K562 (cell line): ENCODE results near the gene PLAAT5. TPM values are rescaled to one million over a fixed set of nuclear protein-coding genes. Genes with fewer than 3 reads are reported as not detected.
A peak's percentile ranks its signal among the peaks of the same experiment; 100 is the strongest.

Source experiments
- ATAC-seq: fragments of 200-7000 bp; cut with Tn5 transposase; 3 replicates; pipeline ENCODE4 v1.9.1; 2020; ENCODE audit warnings: moderate library complexity
- BruUV-seq: library from RNA; stranded (reverse); fragments of 400-500 nt; replicated peaks from 2 replicates; lab custom pipeline; 2021; lab: Mats Ljungman, UMichigan
- CTCF ChIA-PET: fragments of 300-600 bp; formaldehyde crosslinking; extraction: SDS; loops from one replicate; lab custom pipeline; 2021; ENCODE audit warnings: low intra/inter-chr PET ratio; lab: Yijun Ruan, JAX
- POLR2A ChIA-PET: fragments of 300-600, 350-650 bp; sonication (Branson Sonifier 250); formaldehyde crosslinking; extraction: SDS; loops from one replicate; lab custom pipeline; 2021; ENCODE audit warnings: antibody characterized with exemption, inconsistent platforms; lab: Yijun Ruan, JAX
- DNase-seq, 4 experiments: peaks; one replicate each; pipeline versions ENCODE4 v3.0.0 to v3.0.0-alpha.2; 2011 to 2018; ENCODE audit warnings: low spot score in 3 of 4, mixed read lengths in 3 of 4; ENCODE audit errors: extremely low read depth in 1 of 4
- FAIRE-seq: peaks from 2 replicates; lab custom pipeline; 2011; peaks lifted over from hg19 to GRCh38; lab: Jason Lieb, UNC
- H2AFZ ChIP-seq: 2 replicates; pipeline ENCODE4 v1.6.0; 2011; ENCODE audit warnings: low read depth, low read length, control low read depth, inconsistent platforms
- H3K27ac ChIP-seq: fragments of 200-600 bp; 3 replicates; pipeline ENCODE4 v1.8.0; 2011; ENCODE audit warnings: low read depth, mild to moderate bottlenecking, control low read depth, inconsistent platforms, low read length, moderate library complexity, mixed read lengths; ENCODE audit errors: extremely low read depth
- H3K27me3 ChIP-seq, 2 experiments: fragments of 300-600 bp in 1 of 2; 2 replicates in 1 of 2; 3 replicates in 1 of 2; pipeline versions ENCODE4 v1.6.0 to v1.8.0; 2011; ENCODE audit warnings: inconsistent platforms in 2 of 2, low read length in 2 of 2, mild to moderate bottlenecking in 1 of 2, mixed read lengths in 1 of 2, moderate library complexity in 1 of 2; ENCODE audit not compliant: control insufficient read depth in 2 of 2, insufficient read depth in 2 of 2
- H3K36me3 ChIP-seq: fragments of 300-600 bp; 3 replicates; pipeline ENCODE4 v1.8.0; 2011; ENCODE audit warnings: mild to moderate bottlenecking, low read length, inconsistent platforms; ENCODE audit not compliant: control insufficient read depth, insufficient read depth
- H3K4me1 ChIP-seq, 2 experiments: fragments of 200-600 bp in 1 of 2; replicated peaks in 1 of 2; 2 replicates in 1 of 2; 3 replicates in 1 of 2; pipeline versions ENCODE4 v1.5.1 to v1.8.0; 2011; ENCODE audit warnings: inconsistent platforms in 2 of 2, low read length in 2 of 2, mild to moderate bottlenecking in 1 of 2, mixed read lengths in 1 of 2, moderate library complexity in 1 of 2; ENCODE audit not compliant: control insufficient read depth in 2 of 2, insufficient read depth in 2 of 2
- H3K4me2 ChIP-seq: 2 replicates; pipeline ENCODE4 v1.6.1; 2011; ENCODE audit warnings: low read length, control low read depth, inconsistent platforms, mixed read lengths; ENCODE audit not compliant: insufficient read depth
- H3K4me3 ChIP-seq: fragments of 200-600 bp; sonication (generic), shearing (Covaris generic); 2 replicates; pipeline ENCODE4 v1.5.1; 2016; ENCODE audit warnings: control low read depth, inconsistent platforms
- H3K79me2 ChIP-seq: fragments of 200-600 bp; 3 replicates; pipeline ENCODE4 v1.8.0; 2011; ENCODE audit warnings: low read length, inconsistent platforms; ENCODE audit not compliant: control insufficient read depth, insufficient read depth
- H3K9ac ChIP-seq, 2 experiments: 2 replicates each; pipeline versions ENCODE4 v1.6.0 to v1.6.1; 2011; ENCODE audit warnings: low read depth in 2 of 2, low read length in 2 of 2, control low read depth in 1 of 2, inconsistent platforms in 1 of 2, mild to moderate bottlenecking in 1 of 2, mixed read lengths in 1 of 2; ENCODE audit not compliant: insufficient read depth in 1 of 2
- H3K9me1 ChIP-seq: one replicate; pipeline ENCODE4 v1.6.0; 2011; ENCODE audit warnings: inconsistent platforms, mild to moderate bottlenecking, low read length, moderate library complexity; ENCODE audit not compliant: control insufficient read depth, insufficient read depth
- H3K9me3 ChIP-seq: replicated peaks from 2 replicates; pipeline ENCODE4 v1.5.1; 2011; ENCODE audit warnings: low read depth, low read length, inconsistent platforms; ENCODE audit not compliant: control insufficient read depth, insufficient read depth
- H4K20me1 ChIP-seq: replicated peaks from 2 replicates; pipeline ENCODE4 v1.6.1; 2011; ENCODE audit warnings: low read length, inconsistent platforms, mixed read lengths; ENCODE audit not compliant: control insufficient read depth, insufficient read depth
- CBX3 ChIP-seq, 2 experiments: IDR thresholded peaks; 1 replicate in 1 of 2; 2 replicates in 1 of 2; pipeline ENCODE4 v1.6.1; 2012; ENCODE audit warnings: inconsistent platforms in 2 of 2, low read length in 2 of 2, borderline replicate concordance in 1 of 2, control low read depth in 1 of 2
- EHMT2 ChIP-seq: fragments of 450-650 bp; IDR thresholded peaks from 2 replicates; pipeline ENCODE4 v1.6.1; 2018; ENCODE audit warnings: antibody characterized with exemption
- HLTF ChIP-seq: fragments of 450-650 bp; IDR thresholded peaks from 2 replicates; pipeline ENCODE4 v1.6.1; 2016
- NR2C1 ChIP-seq, 2 experiments: fragments of 450-650 bp; IDR thresholded peaks; 2 replicates each; pipeline ENCODE4 v1.6.1; 2017; ENCODE audit warnings: mild to moderate bottlenecking in 2 of 2, antibody characterized with exemption in 1 of 2, inconsistent platforms in 1 of 2, missing compliant biosample characterization in 1 of 2, missing genetic modification characterization in 1 of 2
- SETDB1 ChIP-seq: IDR thresholded peaks from one replicate; pipeline ENCODE4 v1.6.1; 2012; ENCODE audit warnings: low read length, control low read depth, inconsistent platforms
- ZNF316 ChIP-seq: fragments of 450-650 bp; IDR thresholded peaks from 2 replicates; pipeline ENCODE4 v1.6.1; 2016
- ZNF431 ChIP-seq: sonication (generic); formaldehyde crosslinking; IDR thresholded peaks from 2 replicates; pipeline ENCODE4 v1.8.0; 2022; ENCODE audit warnings: mild to moderate bottlenecking, missing genetic modification reagents
- whole genome bisulfite sequencing: fragments of 100-300 bp; shearing (Covaris generic); methylation state at CpG from one replicate; pipeline ENCODE4 v1.1.6; 2016; ENCODE audit warnings: low coverage, mixed read lengths; ENCODE audit not compliant: insufficient coverage; ENCODE audit errors: missing lambda C conversion rate; 5-methylcytosine and 5-hydroxymethylcytosine counted together
- in situ Hi-C: fragments of 300-500 bp; cut with MboI; formaldehyde crosslinking; loops from 4 replicates; pipeline ENCODE4 v1.15.0; 2018; ENCODE audit warnings: inconsistent platforms, mixed read lengths
- intact Hi-C: fragments of 100-400 bp; cut with micrococcal nuclease; formaldehyde crosslinking; loops from 2 replicates; pipeline ENCODE4 v1.14.2; 2022
- polyA plus RNA-seq, 8 experiments: library from polyadenylated mRNA; depleted of rRNA in 4 of 8; stranded (reverse) in 5 of 8; unstranded in 3 of 8; fragments of >200 nt; fragmentation: Nextera tagmentation in 2 of 8; fragmentation: Illumina TruSeq in 1 of 8; extraction: Ambion mirVana in 2 of 8; extraction: Trizol in 1 of 8; gene quantifications; 2 replicates each; pipeline versions ENCODE4 v1.2.1 to v1.2.3, GENCODE V29; 2011 to 2014; ENCODE audit warnings: inconsistent platforms in 1 of 8, missing spikeins in 1 of 8
- total RNA-seq, 7 experiments: library from RNA; depleted of rRNA in 6 of 7; stranded (reverse); fragments of >200 nt in 6 of 7; fragmentation: Illumina TruSeq in 2 of 7; extraction: Trizol in 2 of 7; gene quantifications; 2 replicates each; pipeline versions ENCODE4 v1.2.1 to v1.2.3, GENCODE V29; 2011 to 2021; ENCODE audit warnings: low replicate concordance in 1 of 7
- TF ChIP-seq, protein P1 (sequence below): fragments of 450-650 bp; IDR thresholded peaks from 2 replicates; pipeline ENCODE4 v1.6.1; 2016; ENCODE audit warnings: antibody characterized with exemption
- TF ChIP-seq, protein P2 (sequence below), 2 experiments: fragments of 450-650 bp; conservative IDR thresholded peaks; 2 replicates each; pipeline ENCODE4 v1.6.1; 2017; ENCODE audit warnings: mild to moderate bottlenecking in 2 of 2, moderate library complexity in 2 of 2

PLAAT5 gene
- total and polyA plus RNA-seq, 9 of the 15 experiments (the other 6 are each of a cell fraction or from before 2014, with no cell fraction given) = not detected

DNA sequence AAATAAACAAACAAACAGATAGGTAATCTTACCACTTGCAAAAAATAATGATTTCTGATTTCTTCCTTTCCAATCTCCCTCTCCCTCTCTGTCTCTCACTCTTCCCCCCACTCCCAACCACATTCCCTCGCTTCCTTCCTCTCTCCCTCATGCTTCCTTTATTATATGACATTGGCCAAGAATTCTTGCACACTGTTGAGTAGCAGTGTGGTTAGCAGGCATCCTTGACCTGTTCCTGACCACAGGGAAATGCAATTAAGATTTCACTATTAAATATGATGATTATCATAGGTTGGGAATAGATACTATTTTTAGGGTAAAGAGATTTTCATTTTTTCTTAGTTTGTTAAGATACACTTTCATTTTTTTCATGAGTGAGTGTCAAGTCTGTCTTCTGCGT lies 30.9 kb upstream of the PLAAT5 start (continued):
- TF ChIP-seq NR2C1 (IDR thresholded peaks at IDR 0.05) (no peak), NR2C1 (tag; IDR thresholded peaks at IDR 0.05) (no peak), EHMT2 (no peak)

DNA sequence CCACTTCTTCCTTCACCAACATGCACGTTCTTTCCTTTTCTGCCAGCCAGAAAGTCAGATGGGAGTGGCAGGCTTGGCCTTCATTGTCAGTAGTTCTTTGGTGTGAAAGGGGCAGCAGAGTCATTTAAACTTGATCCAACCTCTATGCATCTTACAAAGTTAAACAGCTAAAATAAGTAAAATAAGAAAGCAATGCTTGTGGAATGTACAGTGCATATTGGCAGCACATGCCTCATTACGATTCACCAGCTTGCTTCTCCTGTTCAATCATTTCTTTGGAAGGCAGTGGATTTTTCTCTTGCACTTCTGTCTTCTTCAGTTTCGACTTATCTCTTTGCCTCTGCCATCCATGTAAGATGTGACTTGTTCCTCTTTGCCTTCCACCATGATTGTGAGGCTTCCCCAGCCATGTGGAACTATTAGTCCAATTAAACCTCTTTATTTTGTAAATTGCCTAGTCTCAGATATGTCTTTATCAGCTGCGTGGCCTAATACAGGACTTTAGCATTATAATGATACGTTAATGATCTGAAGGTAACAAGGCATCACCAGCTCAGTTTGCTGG lies 29.7 kb upstream of the PLAAT5 start:
- FAIRE-seq = no peak
- H2AFZ ChIP-seq = no peak overlapping the region
- no peak for DNase-seq

More for the DNA sequence above, 29.7 kb upstream of the PLAAT5 start:
- no peaks in the 10 kb centered on the region for H3K27me3 ChIP-seq
- TF ChIP-seq, protein P1, sequence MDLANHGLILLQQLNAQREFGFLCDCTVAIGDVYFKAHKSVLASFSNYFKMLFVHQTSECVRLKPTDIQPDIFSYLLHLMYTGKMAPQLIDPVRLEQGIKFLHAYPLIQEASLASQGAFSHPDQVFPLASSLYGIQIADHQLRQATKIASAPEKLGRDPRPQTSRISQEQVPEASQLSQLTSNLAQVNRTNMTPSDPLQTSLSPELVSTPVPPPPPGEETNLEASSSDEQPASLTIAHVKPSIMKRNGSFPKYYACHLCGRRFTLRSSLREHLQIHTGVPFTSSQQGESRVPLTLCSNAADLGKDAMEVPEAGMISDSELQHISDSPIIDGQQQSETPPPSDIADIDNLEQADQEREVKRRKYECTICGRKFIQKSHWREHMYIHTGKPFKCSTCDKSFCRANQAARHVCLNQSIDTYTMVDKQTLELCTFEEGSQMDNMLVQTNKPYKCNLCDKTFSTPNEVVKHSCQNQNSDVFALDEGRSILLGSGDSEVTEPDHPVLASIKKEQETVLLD = no peak
- TF ChIP-seq ZNF316 (no peak), CBX3 (IDR thresholded peaks at IDR 0.05; ENCODE audit: borderline replicate concordance in 1 of 2, low read length in 2 of 2) (0 out of 3 replicates have a peak, but pooled peaks of 1 of the 2 experiments have one; percentile 10), SETDB1 (no peak), HLTF (no peak), ZNF431 (peak; percentile 95)
- TF ChIP-seq, protein P2, sequence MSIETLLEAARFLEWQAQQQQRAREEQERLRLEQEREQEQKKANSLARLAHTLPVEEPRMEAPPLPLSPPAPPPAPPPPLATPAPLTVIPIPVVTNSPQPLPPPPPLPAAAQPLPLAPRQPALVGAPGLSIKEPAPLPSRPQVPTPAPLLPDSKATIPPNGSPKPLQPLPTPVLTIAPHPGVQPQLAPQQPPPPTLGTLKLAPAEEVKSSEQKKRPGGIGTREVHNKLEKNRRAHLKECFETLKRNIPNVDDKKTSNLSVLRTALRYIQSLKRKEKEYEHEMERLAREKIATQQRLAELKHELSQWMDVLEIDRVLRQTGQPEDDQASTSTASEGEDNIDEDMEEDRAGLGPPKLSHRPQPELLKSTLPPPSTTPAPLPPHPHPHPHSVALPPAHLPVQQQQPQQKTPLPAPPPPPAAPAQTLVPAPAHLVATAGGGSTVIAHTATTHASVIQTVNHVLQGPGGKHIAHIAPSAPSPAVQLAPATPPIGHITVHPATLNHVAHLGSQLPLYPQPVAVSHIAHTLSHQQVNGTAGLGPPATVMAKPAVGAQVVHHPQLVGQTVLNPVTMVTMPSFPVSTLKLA (conservative IDR thresholded peaks at IDR 0.05) = no peak
- TF ChIP-seq, all 486 proteins: peak for 2
- Histone ChIP-seq H3K4me3 (no peak overlapping the region), H3K9ac (no peak overlapping the region), H3K27ac (no peak overlapping the region), H4K20me1 (no peaks in the 10 kb centered on the region), H3K4me1 (peaks cover 12 to 29% of the 10 kb centered on the region in 2 experiments), H3K9me3 (peaks cover 6% of the 10 kb centered on the region), H3K9me1 (no peaks in the 10 kb centered on the region), H3K79me2 (no peaks in the 10 kb centered on the region), H3K36me3 (no peaks in the 10 kb centered on the region), H3K4me2 (no peak overlapping the region)
- ATAC-seq = no peak
- POLR2A ChIA-PET = no interaction called here
- in situ Hi-C loops (no loop called here), intact Hi-C loops (no loop called here)
- 58% methylated on average over 5 of the region's 5 CpGs for WGBS
- no TSS peak for BruUV-seq
- CTCF ChIA-PET = no interaction called here
